GM12875 (cell line): ENCODE results near the gene PTGES.
A peak's percentile ranks its signal among the peaks of the same experiment; 100 is the strongest.

Experiments
- H3K4me3 ChIP-seq: one replicate; pipeline ENCODE4 v1.5.1; 2011; ENCODE audit warnings: low read depth, low read length, control low read depth
- CTCF ChIP-seq: IDR thresholded peaks from 2 replicates; pipeline ENCODE4 v1.5.1; 2011; ENCODE audit warnings: low read depth, mild to moderate bottlenecking, control low read depth, inconsistent platforms, low read length, moderate library complexity, borderline replicate concordance; ENCODE audit not compliant: insufficient read depth

PTGES gene

GRCh38 chr9:129732100-129732499 lies 20.7 kb downstream of the PTGES start:
- no peak for TF ChIP-seq CTCF
- H3K4me3 ChIP-seq: no peak overlapping the region

GRCh38 chr9:129731477-129732085 lies 21.3 kb downstream of the PTGES start:
- TF ChIP-seq CTCF: no peak
- H3K4me3 ChIP-seq: no peak overlapping the region

- H3K4me3 ChIP-seq: no peak overlapping the region
- TF ChIP-seq CTCF: no peak
Measured at GRCh38 chr9:129728744-129729143, 24.1 kb downstream of the PTGES start.

- TF ChIP-seq CTCF: peak; percentile 87
- H3K4me3 ChIP-seq: no peak overlapping the region
Measured at GRCh38 chr9:129726322-129727160, 26.3 kb downstream of the PTGES start.

GRCh38 chr9:129725795-129726251 lies 27.0 kb downstream of the PTGES start:
- no peak overlapping the region for H3K4me3 ChIP-seq
- no peak for TF ChIP-seq CTCF

- no peak for TF ChIP-seq CTCF
- H3K4me3 ChIP-seq: no peak overlapping the region
Measured at GRCh38 chr9:129724456-129725190, 28.2 kb downstream of the PTGES start.
